ENCODE data around the gene FCRL4.
A peak's percentile ranks its signal among the peaks of the same experiment; 100 is the strongest.

FCRL4 gene

GRCh38 chr1:157597959-157598667 is at the start of gene FCRL4:
Gene FCRL4 (minus strand): TSS chr1:157598085. CDS start chr1:157597944, 141 bp downstream.
- H3K4me3 ChIP-seq (ENCODE audit: low read depth, low read length) = no peak within 1 kb of the TSS
- no peak for TF ChIP-seq CTCF (IDR thresholded peaks at IDR 0.05; ENCODE audit: borderline replicate concordance, insufficient read depth, low read depth, low read length)

GRCh38 chr1:157646144-157646543 is 48.3 kb upstream of the FCRL4 start:
- H3K4me3 ChIP-seq (ENCODE audit: low read depth, low read length) = no peak overlapping the region
- no peak for TF ChIP-seq CTCF (IDR thresholded peaks at IDR 0.05; ENCODE audit: borderline replicate concordance, insufficient read depth, low read depth, low read length)

DNA sequence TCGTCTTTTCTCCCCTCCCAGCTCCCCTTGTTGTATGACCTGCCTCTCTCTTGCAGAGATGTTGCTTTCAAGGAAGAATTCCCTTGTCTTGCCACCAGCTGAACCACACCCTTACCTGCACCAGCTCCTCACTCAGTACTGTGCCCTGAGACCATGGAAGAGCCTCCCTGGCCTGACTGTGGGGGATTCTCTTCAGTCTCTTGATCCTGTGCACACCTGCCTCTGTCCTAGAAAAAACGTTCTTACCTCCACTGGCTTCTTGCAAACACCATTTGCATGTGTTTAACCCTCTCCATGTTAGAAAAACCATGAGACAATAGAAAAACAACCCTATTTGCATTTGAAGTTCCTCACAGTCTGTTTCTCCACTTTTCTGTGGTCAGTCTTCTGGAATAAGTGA is 43.3 kb upstream of the FCRL4 start:
- TF ChIP-seq CTCF (IDR thresholded peaks at IDR 0.05; ENCODE audit: borderline replicate concordance, insufficient read depth, low read depth, low read length) = no peak

DNA sequence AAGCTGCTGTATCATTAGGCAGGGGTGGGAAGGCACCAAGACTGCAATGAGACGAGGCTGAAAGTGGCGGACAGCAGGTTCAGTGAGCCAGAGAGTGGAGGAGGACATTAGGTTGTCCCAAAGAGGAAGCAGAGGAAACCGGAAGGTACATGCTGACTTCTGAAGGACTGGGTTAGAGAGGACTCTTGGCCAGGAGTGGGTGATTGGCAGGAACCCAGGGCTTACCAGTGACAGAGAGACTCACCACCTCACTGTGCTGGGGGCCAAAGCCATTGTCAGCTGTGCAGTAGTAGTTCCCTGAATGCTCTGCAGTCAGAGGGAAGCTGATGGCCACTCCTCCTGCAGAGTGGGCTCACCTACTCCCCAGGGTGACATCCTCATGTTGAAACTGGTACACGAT is 41.9 kb upstream of the FCRL4 start:
- no peak for TF ChIP-seq CTCF (IDR thresholded peaks at IDR 0.05; ENCODE audit: borderline replicate concordance, insufficient read depth, low read depth, low read length)

More for the DNA sequence above, 43.3 kb upstream of the FCRL4 start:
- H3K4me3 ChIP-seq (ENCODE audit: low read depth, low read length) = no peak overlapping the region

DNA sequence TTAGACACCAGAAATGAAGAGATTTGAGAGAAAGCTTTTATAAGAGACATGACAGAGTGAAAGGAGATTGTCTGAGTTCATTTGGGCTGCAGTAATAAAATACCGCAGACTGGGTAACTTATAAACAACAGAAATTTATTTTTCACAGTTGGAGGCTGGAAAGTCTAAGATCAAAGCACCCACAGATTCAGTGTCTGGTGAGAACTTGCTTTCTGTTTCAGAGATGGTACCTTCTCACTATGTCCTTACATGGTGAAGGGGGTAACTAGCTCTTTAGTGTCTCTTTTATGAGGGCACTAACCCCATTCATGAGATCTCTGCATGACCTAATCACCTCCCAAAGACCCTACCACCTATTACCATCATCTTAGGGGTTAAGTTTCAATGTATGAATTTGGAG is 30.9 kb upstream of the FCRL4 start:
- H3K4me3 ChIP-seq (ENCODE audit: low read depth, low read length) = no peak overlapping the region
- no peak for TF ChIP-seq CTCF (IDR thresholded peaks at IDR 0.05; ENCODE audit: borderline replicate concordance, insufficient read depth, low read depth, low read length)

More for the DNA sequence above, 41.9 kb upstream of the FCRL4 start:
- H3K4me3 ChIP-seq (ENCODE audit: low read depth, low read length) = no peak overlapping the region

DNA sequence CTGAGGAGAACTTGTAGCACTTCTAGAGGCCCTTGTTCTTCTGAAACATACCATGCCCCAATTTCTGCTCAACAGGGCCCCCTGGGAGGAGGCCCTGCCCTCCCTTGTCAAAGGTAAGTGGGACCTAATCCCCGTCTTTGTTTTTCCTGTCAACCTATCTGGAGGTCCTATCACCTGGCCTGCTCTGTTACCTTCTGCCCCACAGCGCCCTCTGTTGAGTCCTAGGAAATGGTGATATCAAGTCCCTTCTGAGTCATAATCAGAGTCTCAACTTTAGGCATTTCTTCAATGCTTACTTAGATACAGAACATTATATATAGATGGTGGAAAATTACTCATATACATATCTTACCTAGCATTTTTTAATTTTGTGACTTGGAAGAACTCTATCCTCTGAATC is 28.2 kb upstream of the FCRL4 start:
- peak; percentile 62 for TF ChIP-seq CTCF (IDR thresholded peaks at IDR 0.05; ENCODE audit: borderline replicate concordance, insufficient read depth, low read depth, low read length)

DNA sequence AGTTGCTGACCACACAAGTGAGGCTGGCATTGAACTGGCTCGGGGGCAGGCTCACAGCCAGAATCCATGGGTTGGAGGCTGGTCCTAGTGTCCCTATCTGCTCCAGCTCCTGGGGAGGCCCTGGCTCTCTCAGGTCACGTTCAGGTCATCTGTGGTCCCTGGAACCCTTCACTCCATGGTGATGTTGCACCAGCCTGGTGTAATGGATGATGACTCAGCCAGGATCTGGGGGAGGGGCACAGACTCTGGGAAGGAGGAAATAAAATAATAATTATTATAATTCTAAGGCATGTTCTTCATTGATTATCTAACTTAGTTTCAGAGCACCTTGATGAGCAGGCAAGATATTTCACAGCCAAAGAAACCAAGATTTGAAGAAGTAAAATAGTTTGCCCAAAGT is 26.6 kb upstream of the FCRL4 start:
- TF ChIP-seq CTCF (IDR thresholded peaks at IDR 0.05; ENCODE audit: borderline replicate concordance, insufficient read depth, low read depth, low read length) = no peak
- no peak overlapping the region for H3K4me3 ChIP-seq (ENCODE audit: low read depth, low read length)

More for the DNA sequence above, 28.2 kb upstream of the FCRL4 start:
- H3K4me3 ChIP-seq (ENCODE audit: low read depth, low read length) = no peak overlapping the region

All from GM12875 (cell line).